ENCODE data around the gene MT1X. TPM values are rescaled to one million over a fixed set of nuclear protein-coding genes. Genes with fewer than 3 reads are reported as not detected.

MT1X gene
- total and polyA plus RNA-seq, 2 of the 13 experiments (the other 11 are each of a cell fraction or from before 2014, with no cell fraction given): 19.7 to 288 TPM

- 0 out of 2 replicates have a peak, but pooled peaks have one; percentile 37 for TF ChIP-seq ZNF318 (CRISPR knock-in tag; IDR thresholded peaks at IDR 0.05)
- TF ChIP-seq HNF1A (IDR thresholded peaks at IDR 0.05; ENCODE audit: low read depth): no peak
- TF ChIP-seq HNF1A (CRISPR knock-in tag; IDR thresholded peaks at IDR 0.05; ENCODE audit: borderline replicate concordance): 0 out of 2 replicates have a peak, but pooled peaks have one; percentile 27
- 0 out of 2 replicates have a peak, but pooled peaks have one; percentile 58 for TF ChIP-seq ZNF761 (CRISPR knock-in tag; conservative IDR thresholded peaks at IDR 0.05)
- peak; percentile 84 for TF ChIP-seq HNRNPLL (IDR thresholded peaks at IDR 0.05; ENCODE audit: low read depth, low read length, poor library complexity, severe bottlenecking)
- 0 out of 2 replicates have a peak, but pooled peaks have one; percentile 7 for TF ChIP-seq RAD21 (CRISPR knock-in tag; IDR thresholded peaks at IDR 0.05)
- TF ChIP-seq ZNF704 (CRISPR knock-in tag; IDR thresholded peaks at IDR 0.05; ENCODE audit: borderline replicate concordance): peak; percentile 49; the same call in 1 of the 2 replicates
- no peak for TF ChIP-seq ARNT2 (CRISPR knock-in tag; IDR thresholded peaks at IDR 0.05; ENCODE audit: low read depth)
- TF ChIP-seq ZNF12 (CRISPR knock-in tag; IDR thresholded peaks at IDR 0.05): no peak
- no peak for TF ChIP-seq BRF2 (CRISPR knock-in tag; IDR thresholded peaks at IDR 0.05)
- TF ChIP-seq ERF (CRISPR knock-in tag; IDR thresholded peaks at IDR 0.05): peak; percentile 50; the same call in 1 of the 2 replicates
- peak; percentile 31; the same call in 1 of the 2 replicates for TF ChIP-seq RXRB (CRISPR knock-in tag; IDR thresholded peaks at IDR 0.05; ENCODE audit: borderline replicate concordance)
Observed at GRCh38 chr16:56637814-56638750, 44.2 kb upstream of the MT1X start, which contains the start of gene MT1A (continued).

All from HepG2 (cell line).